ENCODE measurements around the gene TTC13. TPM values are rescaled to one million over a fixed set of nuclear protein-coding genes. Genes with fewer than 3 reads are reported as not detected.

The TTC13 gene
- total RNA-seq, 1 experiment from 2014 or later = 30.1 TPM

DNA sequence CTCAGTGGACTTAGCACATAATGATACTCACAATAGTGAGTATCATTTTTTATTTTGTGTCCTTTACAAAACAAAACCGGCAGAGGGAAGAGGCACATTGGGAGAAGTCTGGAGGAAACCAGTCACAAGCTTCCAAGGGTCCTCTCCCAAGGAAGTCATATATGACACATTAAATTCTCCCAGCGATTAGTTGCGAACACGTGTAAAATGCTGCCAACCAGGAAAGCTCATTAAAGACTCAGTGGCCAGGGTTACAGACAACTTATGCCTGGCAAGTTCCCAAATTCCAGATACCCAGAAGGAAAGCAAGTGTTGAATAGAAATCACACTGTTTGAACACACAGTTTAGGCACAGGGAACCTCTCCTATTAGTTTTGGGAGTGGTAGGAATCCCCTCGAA lies 52.5 kb downstream of the TTC13 start:
- intact Hi-C loops (cut with micrococcal nuclease; ENCODE audit: unreplicated experiment) = no loop called here
- Histone ChIP-seq H3K36me3 (ENCODE audit: insufficient read depth, low read length, poor library complexity, severe bottlenecking) (peaks cover 15% of the 10 kb centered on the region), H3K27me3 (replicated peaks; ENCODE audit: insufficient read depth, low read depth, low read length, poor library complexity) (no peaks in the 10 kb centered on the region), H3K27ac (ENCODE audit: low read depth, low read length, poor library complexity, severe bottlenecking) (no peak overlapping the region), H3K4me1 (ENCODE audit: insufficient read depth, low read length, poor library complexity, severe bottlenecking) (no peaks in the 10 kb centered on the region), H3K4me3 (ENCODE audit: low read depth, low read length, poor library complexity, severe bottlenecking) (no peak overlapping the region), H3K9me3 (ENCODE audit: low read depth, low read length, poor library complexity, severe bottlenecking) (no peaks in the 10 kb centered on the region)
- BruUV-seq (replicated peaks) = no TSS peak
- ChIA-PET CTCF (no interaction called here), POLR2A (ENCODE audit: low non-redundant PET) (no interaction called here)
- TF ChIP-seq, protein P1, sequence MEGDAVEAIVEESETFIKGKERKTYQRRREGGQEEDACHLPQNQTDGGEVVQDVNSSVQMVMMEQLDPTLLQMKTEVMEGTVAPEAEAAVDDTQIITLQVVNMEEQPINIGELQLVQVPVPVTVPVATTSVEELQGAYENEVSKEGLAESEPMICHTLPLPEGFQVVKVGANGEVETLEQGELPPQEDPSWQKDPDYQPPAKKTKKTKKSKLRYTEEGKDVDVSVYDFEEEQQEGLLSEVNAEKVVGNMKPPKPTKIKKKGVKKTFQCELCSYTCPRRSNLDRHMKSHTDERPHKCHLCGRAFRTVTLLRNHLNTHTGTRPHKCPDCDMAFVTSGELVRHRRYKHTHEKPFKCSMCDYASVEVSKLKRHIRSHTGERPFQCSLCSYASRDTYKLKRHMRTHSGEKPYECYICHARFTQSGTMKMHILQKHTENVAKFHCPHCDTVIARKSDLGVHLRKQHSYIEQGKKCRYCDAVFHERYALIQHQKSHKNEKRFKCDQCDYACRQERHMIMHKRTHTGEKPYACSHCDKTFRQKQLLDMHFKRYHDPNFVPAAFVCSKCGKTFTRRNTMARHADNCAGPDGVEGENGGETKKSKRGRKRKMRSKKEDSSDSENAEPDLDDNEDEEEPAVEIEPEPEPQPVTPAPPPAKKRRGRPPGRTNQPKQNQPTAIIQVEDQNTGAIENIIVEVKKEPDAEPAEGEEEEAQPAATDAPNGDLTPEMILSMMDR (conservative IDR thresholded peaks at IDR 0.05; ENCODE audit: low read depth, low read length) = no peak
- TF ChIP-seq EZH2 (IDR thresholded peaks at IDR 0.05; ENCODE audit: borderline replicate concordance, low read depth, low read length, poor library complexity, severe bottlenecking) = no peak
- no peak for DNase-seq (ENCODE audit: low spot score)

DNA sequence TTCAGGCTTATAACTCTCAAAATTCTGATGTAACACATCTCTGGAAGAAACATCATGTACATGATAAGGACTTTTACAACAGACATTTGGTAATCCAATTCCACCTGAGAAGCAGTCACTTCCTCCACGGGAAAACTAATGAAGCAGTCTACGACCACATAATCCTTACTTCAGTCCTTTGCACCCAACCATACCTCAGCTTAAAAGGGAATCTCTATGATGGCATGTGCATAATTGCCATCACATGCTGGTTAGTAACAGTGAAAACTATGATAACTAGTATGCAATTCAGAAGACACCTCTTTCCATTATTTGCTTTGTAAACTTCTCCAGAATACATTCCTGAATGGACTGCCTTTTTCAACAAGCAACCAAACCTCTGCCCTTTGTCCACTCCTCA lies 53.1 kb downstream of the TTC13 start:
- no peak for DNase-seq (ENCODE audit: low spot score)
- Histone ChIP-seq H3K4me3 (ENCODE audit: low read depth, low read length, poor library complexity, severe bottlenecking) (no peak overlapping the region), H3K4me1 (ENCODE audit: insufficient read depth, low read length, poor library complexity, severe bottlenecking) (no peaks in the 10 kb centered on the region), H3K27ac (ENCODE audit: low read depth, low read length, poor library complexity, severe bottlenecking) (no peak overlapping the region), H3K27me3 (replicated peaks; ENCODE audit: insufficient read depth, low read depth, low read length, poor library complexity) (no peaks in the 10 kb centered on the region), H3K36me3 (ENCODE audit: insufficient read depth, low read length, poor library complexity, severe bottlenecking) (peaks cover 15% of the 10 kb centered on the region), H3K9me3 (ENCODE audit: low read depth, low read length, poor library complexity, severe bottlenecking) (no peaks in the 10 kb centered on the region)
- TF ChIP-seq, protein P1 (conservative IDR thresholded peaks at IDR 0.05; ENCODE audit: low read depth, low read length) = no peak
- no peak for TF ChIP-seq EZH2 (IDR thresholded peaks at IDR 0.05; ENCODE audit: borderline replicate concordance, low read depth, low read length, poor library complexity, severe bottlenecking)
- CTCF ChIA-PET = no interaction called here
- intact Hi-C loops (cut with micrococcal nuclease; ENCODE audit: unreplicated experiment) = no loop called here
- POLR2A ChIA-PET (ENCODE audit: low non-redundant PET) = no interaction called here
- no TSS peak for BruUV-seq (replicated peaks)

DNA sequence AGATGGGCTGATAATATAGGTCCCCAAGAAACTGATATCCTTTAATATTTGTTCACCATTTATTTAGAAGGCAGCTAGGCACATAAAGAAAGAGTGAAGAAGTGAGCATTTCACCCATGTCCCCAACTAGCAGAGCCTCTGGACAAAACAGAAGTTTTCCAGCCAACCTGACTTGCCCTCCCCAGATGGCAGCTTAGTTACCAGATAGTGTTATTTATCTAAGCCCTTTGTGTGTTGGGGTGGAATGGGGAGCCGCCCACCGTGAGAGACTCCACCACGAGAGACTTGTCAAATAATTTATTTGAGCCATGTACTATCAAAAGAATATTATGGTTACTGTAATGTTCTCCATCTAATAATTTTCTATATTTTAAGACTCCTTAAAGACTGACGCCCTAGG lies 55.5 kb downstream of the TTC13 start:
- ChIA-PET CTCF (no interaction called here), POLR2A (ENCODE audit: low non-redundant PET) (no interaction called here)
- BruUV-seq (replicated peaks) = no TSS peak
- H3K27ac ChIP-seq (ENCODE audit: low read depth, low read length, poor library complexity, severe bottlenecking) = no peak overlapping the region
- H3K27me3 ChIP-seq (replicated peaks; ENCODE audit: insufficient read depth, low read depth, low read length, poor library complexity) = no peaks in the 10 kb centered on the region
- peaks cover 10% of the 10 kb centered on the region for H3K4me1 ChIP-seq (ENCODE audit: insufficient read depth, low read length, poor library complexity, severe bottlenecking)
- no peak overlapping the region for H3K4me3 ChIP-seq (ENCODE audit: low read depth, low read length, poor library complexity, severe bottlenecking)
- H3K9me3 ChIP-seq (ENCODE audit: low read depth, low read length, poor library complexity, severe bottlenecking) = no peaks in the 10 kb centered on the region
- TF ChIP-seq, protein P1 (conservative IDR thresholded peaks at IDR 0.05; ENCODE audit: low read depth, low read length) = no peak
- TF ChIP-seq EZH2 (IDR thresholded peaks at IDR 0.05; ENCODE audit: borderline replicate concordance, low read depth, low read length, poor library complexity, severe bottlenecking) = no peak
- peaks cover 7% of the 10 kb centered on the region for H3K36me3 ChIP-seq (ENCODE audit: insufficient read depth, low read length, poor library complexity, severe bottlenecking)
- intact Hi-C loops (cut with micrococcal nuclease; ENCODE audit: unreplicated experiment) = no loop called here
- no peak for DNase-seq (ENCODE audit: low spot score)
